PC-3 (cell line): Measurements from ENCODE around the gene SLC5A3.

Experiments used
- CTCF ChIP-seq: fragments of 300-600 bp; sonication (generic); conservative IDR thresholded peaks from 2 replicates; pipeline ENCODE4 v1.5.1; 2017; ENCODE audit warnings: antibody characterized with exemption, low read depth, mild to moderate bottlenecking, low read length
- EZH2 ChIP-seq: fragments of 300-600 bp; sonication (generic); IDR thresholded peaks from one replicate; pipeline ENCODE4 v1.6.1; 2017; ENCODE audit warnings: antibody characterized with exemption, mild to moderate bottlenecking, low read length; ENCODE audit not compliant: unreplicated experiment
- EZH2phosphoT487 ChIP-seq: fragments of 300-600 bp; sonication (generic); IDR thresholded peaks from 2 replicates; pipeline ENCODE4 v1.6.1; 2018; ENCODE audit warnings: mild to moderate bottlenecking, antibody characterized with exemption, low read length, borderline replicate concordance

- TF ChIP-seq CTCF (no peak), EZH2 (no peak), EZH2phosphoT487 (no peak)
Measured at GRCh38 chr21:34085129-34085528, 11.8 kb downstream of the SLC5A3 start.
